GM19238 (cell line): ENCODE data around the gene TERB2.
"Not testable (repeated sequence)": the region's sequence is repeated elsewhere in the genome, so short reads cannot be mapped to it uniquely, and the experiment has no call there.

Experiments used
- DNase-seq: peaks from one replicate; pipeline ENCODE4 v3.0.0; 2011; ENCODE audit warnings: low spot score; ENCODE audit not compliant: insufficient read length

The TERB2 gene, protein sequence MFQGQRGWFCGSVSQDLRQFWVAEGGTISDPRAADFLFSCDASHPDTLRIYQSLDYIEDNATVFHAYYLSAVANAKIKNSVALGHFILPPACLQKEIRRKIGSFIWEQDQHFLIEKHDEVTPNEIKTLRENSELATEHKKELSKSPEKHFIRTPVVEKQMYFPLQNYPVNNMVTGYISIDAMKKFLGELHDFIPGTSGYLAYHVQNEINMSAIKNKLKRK

DNA sequence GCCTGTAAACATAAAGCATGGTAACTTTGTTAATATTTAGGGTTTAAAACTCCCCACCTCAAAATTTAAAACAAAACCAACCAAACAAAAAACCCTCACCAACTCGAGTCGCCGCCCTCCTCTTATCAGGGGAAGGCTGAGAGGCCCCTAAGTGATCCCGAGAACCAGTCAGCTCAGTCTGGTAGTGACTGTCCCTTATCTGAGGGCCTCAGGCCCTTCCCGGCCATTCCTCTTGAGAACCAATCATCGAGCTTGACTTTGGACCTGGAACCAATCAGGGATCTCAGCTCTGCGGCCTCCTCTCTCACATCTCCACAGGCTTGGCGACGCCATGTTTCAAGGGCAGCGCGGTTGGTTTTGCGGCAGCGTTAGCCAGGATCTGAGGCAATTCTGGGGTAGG lies at the start of gene TERB2:
TERB2 (plus strand) TSS at position 300 of the 400 bp plus-strand sequence; CDS start at position 332, 32 bp downstream.
- DNase-seq, result no peak

DNA sequence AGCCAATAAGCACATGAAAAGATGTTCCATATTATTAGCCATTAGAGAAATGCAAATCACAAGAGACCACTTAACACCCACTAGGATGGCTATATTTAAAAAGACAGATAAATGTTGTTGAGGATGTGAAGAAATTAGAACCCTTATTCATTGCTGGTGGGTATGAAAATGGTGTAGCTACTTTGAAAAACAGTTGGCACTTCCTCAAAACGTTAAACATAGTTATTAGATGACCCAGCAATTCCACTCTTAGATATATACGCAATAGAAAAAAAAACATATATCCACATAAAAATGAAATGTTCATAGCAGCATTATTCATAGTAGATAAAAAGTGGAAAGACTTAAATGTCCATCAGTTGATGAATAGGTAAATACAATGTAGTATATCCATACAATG lies 47.1 kb upstream of the TERB2 start:
- DNase-seq, result no peak

DNA sequence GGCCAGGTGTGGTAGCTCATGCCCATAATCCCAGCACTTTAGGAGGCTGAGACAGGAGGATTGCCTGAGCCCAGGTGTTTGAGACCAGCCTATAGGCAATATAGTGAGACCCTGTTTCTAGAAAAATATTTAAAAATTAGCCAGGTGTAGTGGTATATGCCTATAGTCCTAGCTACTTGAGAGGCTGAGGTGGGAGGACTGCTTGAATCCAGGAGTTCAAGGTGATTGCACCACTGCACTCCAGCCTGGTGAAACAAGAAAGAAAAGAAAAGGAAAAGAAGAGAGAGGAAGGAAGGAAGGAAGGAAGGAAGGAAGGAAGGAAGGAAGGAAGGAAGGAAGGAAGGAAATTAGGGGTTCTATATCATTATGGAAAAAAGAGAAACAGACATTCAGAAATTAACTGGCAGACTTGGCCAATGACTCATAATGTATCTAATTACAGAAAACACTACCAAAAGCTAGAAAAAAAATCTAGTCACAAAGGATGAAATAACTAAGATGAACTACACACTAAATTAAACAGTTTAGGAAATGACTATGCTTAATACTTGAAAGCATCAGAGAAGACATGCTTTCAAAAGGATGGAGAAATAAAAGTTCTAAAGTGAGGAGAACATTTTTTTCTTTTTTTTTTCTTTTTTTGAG lies 45.4 kb upstream of the TERB2 start:
- no peak for DNase-seq

DNA sequence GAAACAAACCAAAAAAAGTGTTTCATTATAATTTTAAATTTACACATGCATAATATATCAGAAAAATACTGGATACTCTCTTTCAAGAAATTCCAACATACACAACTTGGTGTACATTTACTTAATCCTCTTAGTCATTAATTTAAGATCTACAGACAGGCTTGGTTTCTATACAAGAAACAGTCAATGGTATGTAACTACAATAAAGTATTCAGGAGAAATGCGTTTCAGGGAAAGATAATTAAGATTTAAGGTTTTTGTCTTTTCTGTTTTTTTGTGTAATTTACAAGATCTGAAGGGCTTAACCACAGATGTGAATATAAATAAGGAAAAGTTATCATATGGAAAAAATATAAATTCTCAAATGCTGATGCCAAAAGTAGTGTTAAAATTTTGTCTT lies 44.3 kb upstream of the TERB2 start:
- not testable (repeated sequence) for DNase-seq

DNA sequence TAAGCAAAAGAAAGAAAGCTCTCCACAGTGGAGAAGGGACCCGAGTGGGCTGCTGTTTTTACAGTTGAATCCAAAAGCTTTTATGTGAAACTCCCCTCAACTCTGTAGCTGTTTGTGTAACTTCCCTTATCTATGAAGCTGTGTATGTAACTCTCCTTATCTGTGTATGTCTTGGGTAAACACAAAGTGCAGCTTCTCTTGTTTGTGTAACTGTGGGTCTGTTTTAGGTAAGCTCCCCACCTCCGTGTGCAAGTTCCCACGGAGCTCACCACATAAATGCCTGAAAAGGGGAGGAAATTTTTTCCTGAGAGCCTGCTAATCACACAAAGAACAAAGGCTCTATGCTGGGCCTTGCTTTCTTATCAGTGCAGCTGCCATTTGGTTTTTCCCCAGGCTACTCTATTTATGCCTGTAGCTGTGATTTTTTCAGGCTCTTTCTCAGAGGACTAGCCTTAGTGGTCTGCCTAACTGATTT lies 43.5 kb upstream of the TERB2 start:
- DNase-seq, result not testable (repeated sequence)

DNA sequence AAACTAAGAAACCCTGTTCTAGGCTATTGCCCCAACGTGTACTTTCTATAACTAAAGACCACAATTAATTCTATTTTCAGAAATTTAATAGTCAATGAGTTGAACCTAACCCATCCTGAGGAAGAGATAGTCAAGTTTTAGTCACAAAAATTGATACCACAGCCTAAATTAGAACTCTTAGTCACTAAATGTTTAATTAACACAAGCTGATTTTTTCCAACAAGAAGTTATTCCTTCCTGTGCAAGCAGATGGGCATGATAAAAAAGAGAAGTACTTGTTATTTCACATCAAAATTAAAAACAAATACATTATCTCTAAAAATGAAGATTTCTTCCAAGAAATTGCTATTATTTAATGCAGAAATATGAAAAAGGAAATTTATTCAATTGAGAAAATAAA lies 38.4 kb upstream of the TERB2 start:
- DNase-seq, result no peak

DNA sequence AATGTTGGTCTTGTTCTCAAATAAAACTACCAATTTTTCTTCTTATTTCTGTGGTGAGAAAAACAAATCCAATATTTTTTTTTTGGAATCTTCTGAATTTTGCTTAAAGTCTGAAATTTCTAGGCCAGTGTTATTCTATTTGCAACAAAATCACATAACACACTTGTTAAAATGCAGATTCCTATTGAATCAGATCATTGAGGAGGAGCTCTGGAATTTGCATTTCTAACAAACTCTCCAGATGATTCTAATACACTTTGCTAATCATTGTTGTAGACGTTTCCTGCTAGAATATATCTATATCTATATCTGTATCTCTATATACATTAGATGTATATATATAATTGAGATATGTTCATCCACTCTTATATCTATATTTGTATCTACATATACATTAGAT lies 27.8 kb upstream of the TERB2 start:
- not testable (repeated sequence) for DNase-seq

DNA sequence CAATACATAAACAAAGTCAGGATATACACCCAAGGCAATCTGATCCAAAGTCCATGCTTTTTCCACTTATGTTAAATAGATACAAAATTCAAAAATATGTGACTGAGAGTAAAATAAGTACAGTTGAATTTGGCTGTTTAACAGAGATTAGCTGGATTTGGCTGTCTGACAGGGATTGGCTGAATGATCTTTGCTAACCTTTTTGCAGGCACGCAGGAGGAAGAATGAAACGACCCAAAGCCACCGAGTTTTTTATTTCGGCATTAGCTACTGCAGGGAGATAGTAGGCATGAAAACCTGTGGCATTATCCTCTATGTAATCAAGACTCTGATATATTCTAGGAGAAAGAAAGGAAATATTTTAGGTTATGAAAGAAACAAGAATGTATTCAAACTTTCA lies 26.2 kb upstream of the TERB2 start:
- DNase-seq, result not testable (repeated sequence)

DNA sequence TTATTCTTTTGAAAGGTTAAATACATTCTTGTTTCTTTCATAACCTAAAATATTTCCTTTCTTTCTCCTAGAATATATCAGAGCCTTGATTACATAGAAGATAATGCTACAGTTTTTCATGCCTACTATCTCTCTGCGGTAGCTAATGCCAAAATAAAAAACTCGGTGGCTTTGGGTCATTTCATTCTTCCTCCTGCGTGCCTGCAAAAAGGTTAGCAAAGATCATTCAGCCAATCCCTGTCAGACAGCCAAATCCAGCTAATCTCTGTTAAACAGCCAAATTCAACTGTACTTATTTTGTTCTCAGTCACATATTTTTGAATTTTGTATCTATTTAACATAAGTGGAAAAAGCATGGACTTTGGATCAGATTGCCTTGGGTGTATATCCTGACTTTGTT lies 1.8 kb downstream of the TERB2 start:
- DNase-seq, result not testable (repeated sequence)

DNA sequence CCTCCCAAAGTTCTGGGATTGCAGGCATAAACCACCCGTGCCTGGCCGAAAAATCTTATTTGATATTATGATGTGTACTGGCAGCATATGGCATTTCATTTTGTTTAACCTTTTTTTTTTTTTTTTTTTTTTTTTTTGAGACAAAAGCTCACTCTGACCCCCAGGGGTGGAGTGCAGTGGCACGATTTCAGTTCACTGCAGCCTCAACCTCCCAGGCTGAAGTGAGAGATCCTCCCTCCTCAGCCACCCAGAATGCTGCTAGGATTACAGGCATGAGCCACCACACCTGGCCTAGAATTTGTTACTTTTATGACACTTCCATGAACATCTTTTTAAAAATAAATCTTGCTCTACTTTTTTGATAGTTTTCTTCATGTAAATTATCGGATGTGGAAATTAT lies 12.0 kb downstream of the TERB2 start:
- no peak for DNase-seq

DNA sequence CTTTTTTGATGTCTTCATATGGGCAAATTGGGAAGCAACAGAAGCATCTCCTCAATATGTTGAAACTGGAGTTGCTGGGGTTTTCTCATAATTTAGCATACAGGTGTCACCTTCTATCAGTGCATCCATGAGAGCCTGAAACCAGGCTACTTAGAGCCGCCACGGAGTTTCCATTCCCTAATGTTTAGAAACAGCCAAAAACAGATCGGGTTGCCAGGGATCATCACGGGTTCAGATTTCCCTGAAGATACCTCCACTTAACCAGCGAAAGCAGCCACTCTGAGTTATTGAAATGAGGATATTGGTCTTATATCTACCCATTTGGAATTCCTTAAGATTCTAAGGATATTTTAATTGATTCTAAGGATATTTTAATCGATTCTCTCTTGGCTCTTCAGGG lies 14.5 kb downstream of the TERB2 start:
- DNase-seq, result no peak

DNA sequence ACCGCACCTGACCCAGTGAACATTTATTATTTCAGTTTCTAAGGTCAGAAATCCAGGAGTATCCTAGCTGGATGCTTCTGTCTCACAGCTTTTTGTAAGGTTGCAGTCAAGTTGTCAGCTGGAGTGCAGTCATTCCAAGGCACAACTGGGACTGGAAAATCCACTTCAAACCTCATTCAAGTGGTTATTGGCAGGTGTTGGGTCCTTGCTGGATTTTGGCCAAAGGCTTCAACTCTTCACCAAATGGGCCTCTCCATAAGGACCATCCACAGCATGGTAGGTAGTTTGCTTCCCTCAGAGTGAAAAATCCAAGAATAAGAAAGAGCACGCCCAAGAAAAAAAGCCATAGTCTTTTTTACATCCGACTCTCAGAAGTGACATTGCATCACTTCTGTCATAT lies 19.7 kb downstream of the TERB2 start:
- not testable (repeated sequence) for DNase-seq

DNA sequence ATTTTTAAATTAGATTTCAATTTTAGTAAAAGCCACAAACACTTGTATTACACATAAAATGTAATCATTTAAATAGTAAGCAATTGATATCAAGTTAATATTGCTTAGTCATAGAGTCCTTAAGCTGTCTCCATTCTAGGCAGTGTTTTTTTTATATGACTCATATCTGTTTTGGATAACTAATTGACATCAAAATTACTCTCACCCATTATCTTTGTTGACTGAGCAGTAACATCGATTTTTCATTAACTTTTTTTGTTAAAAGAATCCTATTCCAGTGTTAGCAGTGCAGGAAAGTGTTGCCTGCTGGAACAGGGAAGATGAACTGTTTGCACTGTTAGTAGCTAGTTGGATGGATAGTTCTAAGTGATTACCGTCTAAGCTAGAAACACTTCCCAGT lies 21.3 kb downstream of the TERB2 start:
- DNase-seq, result not testable (repeated sequence)

DNA sequence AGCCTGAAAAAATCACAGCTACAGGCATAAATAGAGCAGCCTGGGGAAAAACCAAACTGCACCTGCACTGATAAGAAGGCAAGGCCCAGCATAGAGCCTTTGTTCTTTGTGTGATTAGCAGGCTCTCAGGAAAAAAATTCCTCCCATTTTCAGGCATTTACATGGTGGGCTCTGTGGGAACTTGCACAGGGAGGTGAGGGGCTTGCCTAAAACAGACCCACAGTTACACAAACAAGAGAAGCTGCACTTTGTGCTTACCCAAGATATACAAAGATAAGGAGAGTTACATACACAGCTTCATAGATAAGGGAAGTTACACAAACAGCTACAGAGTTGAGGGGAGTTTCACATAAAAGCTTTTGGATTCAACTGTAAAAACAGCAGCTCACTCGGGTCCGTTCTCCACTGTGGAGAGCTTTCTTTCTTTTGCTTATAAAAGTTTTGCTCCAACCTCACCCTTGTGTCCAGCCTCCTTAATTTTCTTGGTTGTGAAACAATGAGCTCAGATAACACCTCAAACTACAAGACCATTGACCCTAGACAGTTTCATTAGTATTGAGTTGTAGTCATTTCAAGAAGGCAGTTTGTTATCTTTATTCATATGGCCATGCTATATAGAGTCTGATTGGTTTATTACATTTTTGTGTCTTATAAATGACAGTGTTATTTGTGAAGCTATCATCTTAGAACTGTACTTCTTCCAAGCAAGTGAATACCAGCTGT lies 23.3 kb downstream of the TERB2 start:
- DNase-seq, result not testable (repeated sequence)

DNA sequence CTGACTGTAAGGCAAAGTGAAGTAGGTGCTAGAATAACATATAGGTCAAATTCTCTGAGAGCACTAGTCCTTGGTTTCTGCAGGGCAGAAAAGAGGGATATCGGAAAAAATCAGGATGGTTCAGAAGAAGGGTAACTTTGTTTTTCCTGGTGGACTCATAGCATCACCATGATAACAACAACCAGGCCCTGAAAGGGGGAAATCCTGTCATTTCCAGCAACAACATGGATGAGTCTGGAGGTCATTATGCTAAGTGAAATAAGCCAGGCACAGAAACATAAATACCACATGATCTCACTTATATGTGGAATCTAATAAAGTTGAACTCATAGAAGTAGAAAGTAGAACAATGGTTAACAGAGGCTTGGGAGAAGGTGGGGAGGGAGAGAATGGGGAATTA lies 27.7 kb downstream of the TERB2 start:
- DNase-seq, result not testable (repeated sequence)

DNA sequence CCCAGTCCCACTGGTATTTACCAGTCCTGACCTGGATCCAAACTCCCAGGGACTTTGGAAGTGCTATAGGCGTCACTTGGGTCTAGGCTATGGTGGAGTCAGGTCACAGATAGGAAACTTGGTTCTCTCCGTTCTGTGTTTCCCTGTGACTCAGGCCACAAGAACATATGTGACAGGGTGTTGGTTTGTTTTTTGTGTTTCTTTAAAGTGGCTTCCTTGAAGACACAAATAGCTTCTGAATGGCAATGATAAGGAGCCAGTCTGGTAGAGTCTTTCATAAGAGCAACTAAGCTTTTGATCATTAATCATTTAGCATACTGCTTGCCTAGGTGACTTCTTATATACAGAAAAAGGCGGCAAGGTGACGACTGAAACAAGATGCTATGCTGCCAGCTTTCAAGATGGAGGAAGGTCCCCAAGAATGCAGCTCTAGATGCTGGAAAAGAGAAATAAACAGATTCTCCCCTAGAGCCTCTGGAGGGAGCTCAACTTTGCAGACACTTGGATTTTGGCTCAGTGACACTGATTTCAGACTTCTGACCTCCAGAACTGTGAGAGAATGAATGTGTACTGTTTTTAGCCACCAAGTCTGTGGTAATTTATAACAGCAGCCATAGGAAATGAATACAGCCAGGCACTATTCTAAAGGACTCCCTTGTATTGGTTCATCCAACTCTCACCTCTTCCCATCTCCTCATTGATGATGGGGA lies 30.0 kb downstream of the TERB2 start:
- DNase-seq, result not testable (repeated sequence)

DNA sequence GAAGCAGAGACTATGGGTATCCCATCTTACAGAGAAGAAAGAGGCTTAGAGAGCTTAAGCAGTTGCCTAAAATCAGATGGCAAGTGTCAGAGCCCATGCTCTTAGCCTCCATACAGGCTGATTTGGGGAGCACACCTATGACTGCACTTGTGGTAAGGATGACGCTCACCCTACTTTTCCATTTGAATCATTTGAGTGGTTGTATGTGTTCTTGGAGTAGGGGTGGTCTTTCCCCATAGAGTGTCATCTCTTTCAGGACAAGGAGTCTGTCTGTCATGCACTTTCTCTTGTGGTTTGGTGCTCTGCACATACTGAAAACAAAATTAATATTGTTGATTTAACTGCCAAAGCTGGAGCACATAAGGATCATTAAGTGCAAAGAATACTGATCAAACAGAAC lies 31.2 kb downstream of the TERB2 start:
- not testable (repeated sequence) for DNase-seq

DNA sequence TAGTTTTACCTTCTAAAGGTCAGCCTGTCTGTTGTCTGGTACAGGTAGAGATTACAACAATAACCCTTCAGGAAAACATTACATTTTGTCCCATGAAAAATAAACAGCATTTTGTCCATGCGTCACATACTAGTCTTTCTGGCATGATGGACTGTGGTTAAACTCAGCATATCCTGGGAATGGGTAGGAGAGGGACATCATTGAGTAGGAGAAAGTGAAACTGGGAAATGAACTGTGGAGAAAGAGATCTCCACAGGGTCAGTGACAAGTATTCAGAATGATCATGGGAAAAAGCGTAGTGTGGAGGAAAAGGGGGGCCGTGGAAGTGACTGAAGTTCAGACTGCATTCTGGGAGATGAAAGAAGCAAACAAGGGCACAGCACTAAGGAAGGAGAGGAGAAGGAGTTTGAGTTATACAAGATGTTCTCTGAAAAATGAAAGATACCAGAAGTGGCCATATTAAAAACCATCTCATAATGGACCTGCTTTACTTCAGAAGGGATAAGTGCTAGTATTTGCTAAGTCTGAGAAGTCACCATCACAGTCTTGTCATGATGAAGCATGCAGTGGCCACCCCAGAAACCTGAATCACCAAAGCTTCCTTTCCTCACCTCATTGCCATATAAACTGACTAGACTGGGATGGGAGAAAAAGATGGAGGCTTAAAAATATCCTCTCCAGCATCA lies 31.8 kb downstream of the TERB2 start:
- not testable (repeated sequence) for DNase-seq

DNA sequence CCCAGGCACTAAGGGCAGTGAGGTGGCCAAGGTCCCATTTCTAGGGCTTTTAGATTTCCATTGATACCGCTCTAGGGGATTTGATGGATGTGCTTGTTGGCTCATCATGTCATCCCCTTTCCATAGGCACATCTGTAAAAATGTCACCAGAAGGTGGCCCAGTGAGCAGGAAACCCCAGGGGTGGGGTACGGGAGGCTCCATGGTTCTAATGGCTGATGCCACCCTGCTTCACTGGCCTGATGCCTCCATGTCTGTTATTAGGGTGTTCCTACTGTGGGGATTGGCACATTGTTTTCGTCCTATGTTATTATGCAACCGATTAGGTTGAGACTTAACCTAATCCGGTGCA lies 32.4 kb downstream of the TERB2 start:
- DNase-seq, result not testable (repeated sequence)

DNA sequence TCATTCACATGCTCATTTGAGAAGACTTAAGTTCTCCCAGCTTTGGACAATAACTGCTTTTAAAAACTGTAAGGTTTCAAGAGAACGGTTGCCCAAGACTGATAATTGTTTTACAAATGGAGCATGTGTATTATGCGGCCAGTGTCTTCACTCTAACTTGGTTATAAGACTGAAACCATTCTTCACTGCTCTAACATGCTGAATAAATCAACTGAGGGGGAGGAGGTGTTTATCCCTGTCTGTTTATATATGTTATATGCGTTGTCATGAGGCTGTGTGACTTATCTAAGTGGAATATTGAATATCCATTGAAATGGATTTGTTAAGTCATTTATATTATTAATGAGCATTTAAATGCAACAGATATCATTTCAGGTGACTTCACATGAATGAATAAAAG lies 41.1 kb downstream of the TERB2 start:
- not testable (repeated sequence) for DNase-seq

DNA sequence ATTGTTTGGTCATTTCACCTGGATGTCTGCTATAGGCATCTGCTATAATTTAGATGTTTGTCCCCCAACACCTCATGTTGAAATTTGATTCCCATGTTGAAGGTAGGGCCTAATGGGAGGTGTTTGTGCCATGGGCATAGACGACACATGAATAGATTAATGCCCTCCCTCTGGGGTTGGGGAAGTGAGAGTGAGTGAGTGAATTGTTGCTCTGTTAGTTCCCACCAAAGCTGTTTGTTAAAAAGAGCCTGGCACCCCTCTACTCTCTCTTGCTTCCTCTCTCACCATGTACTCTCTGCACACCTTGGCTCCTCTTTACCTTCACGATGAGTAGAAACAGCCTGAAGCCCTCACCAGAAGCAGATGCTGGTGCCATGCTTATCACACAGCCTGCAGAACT lies 42.6 kb downstream of the TERB2 start:
- no peak for DNase-seq
